GM12865 (cell line): ENCODE results near the gene GVQW3.

Experiments used
- DNase-seq: peaks from one replicate; pipeline ENCODE4 v3.0.0; 2010; ENCODE audit warnings: low read depth
- H3K4me3 ChIP-seq: 2 replicates; pipeline ENCODE4 v1.5.1; 2011; ENCODE audit warnings: mild to moderate bottlenecking, low read depth, low read length, control low read depth
- CTCF ChIP-seq: IDR thresholded peaks from 2 replicates; pipeline ENCODE4 v1.5.1; 2011; ENCODE audit warnings: low read length, control low read depth, low read depth, inconsistent platforms; ENCODE audit not compliant: insufficient read depth; ENCODE audit errors: missing control alignments

GVQW3 gene

GRCh38 chr11:76448506-76448905, 67.4 kb downstream of the GVQW3 start:
- no peak for DNase-seq
- H3K4me3 ChIP-seq: no peak overlapping the region
- TF ChIP-seq CTCF: no peak

- TF ChIP-seq CTCF: no peak
- no peak overlapping the region for H3K4me3 ChIP-seq
- no peak for DNase-seq
Observed at GRCh38 chr11:76453248-76453647, 72.1 kb downstream of the GVQW3 start.

GRCh38 chr11:76455331-76455730, 74.2 kb downstream of the GVQW3 start:
- H3K4me3 ChIP-seq: no peak overlapping the region

GRCh38 chr11:76455931-76456330, 74.8 kb downstream of the GVQW3 start:
- H3K4me3 ChIP-seq: no peak overlapping the region
- TF ChIP-seq CTCF: no peak
- DNase-seq: no peak

More at GRCh38 chr11:76455331-76455730, 74.2 kb downstream of the GVQW3 start:
- TF ChIP-seq CTCF: no peak
- no peak for DNase-seq

GRCh38 chr11:76456571-76456970, 75.4 kb downstream of the GVQW3 start:
- H3K4me3 ChIP-seq: no peak overlapping the region
- no peak for TF ChIP-seq CTCF
- no peak for DNase-seq
